K562 (cell line): ENCODE measurements around the gene BCL2L12. TPM values are rescaled to one million over a fixed set of nuclear protein-coding genes. Genes with fewer than 3 reads are reported as not detected.

Experiments
- CCNT2 ChIP-seq: IDR thresholded peaks from 2 replicates; pipeline ENCODE4 v1.6.1; 2011; ENCODE audit warnings: borderline replicate concordance, low read depth, mild to moderate bottlenecking, moderate library complexity, mixed read lengths, low read length; ENCODE audit not compliant: insufficient read length; ENCODE audit errors: extremely low read depth
- CREB1 ChIP-seq, 2 experiments: sonication (generic) in 1 of 2; formaldehyde crosslinking in 1 of 2; IDR thresholded peaks; 2 replicates each; pipeline versions ENCODE4 v1.6.1 to v1.8.0; 2012 to 2022; ENCODE audit warnings: inconsistent platforms in 1 of 2, mild to moderate bottlenecking in 1 of 2, missing genetic modification reagents in 1 of 2, moderate library complexity in 1 of 2
- FOXA1 ChIP-seq: fragments of 450-650 bp; IDR thresholded peaks from 2 replicates; pipeline ENCODE4 v1.6.1; 2016; ENCODE audit warnings: mild to moderate bottlenecking, borderline replicate concordance
- KHSRP ChIP-seq: fragments of 450-650 bp; IDR thresholded peaks from 2 replicates; pipeline ENCODE4 v1.6.1; 2017
- MCM7 ChIP-seq, 2 experiments: fragments of 450-650 bp; IDR thresholded peaks; 2 replicates each; pipeline ENCODE4 v1.6.1; 2016 to 2018
- PURB ChIP-seq: sonication (generic); formaldehyde crosslinking; IDR thresholded peaks from 2 replicates; pipeline ENCODE4 v1.9.0; 2021; ENCODE audit warnings: low read depth, mild to moderate bottlenecking, missing genetic modification reagents
- RNF219 ChIP-seq: fragments of 250-450 bp; sonication (Bioruptor Pico); IDR thresholded peaks from 2 replicates; pipeline ENCODE4 v1.5.0; 2022; ENCODE audit warnings: mild to moderate bottlenecking
- SAP30 ChIP-seq: fragments of 200-600 bp; sonication (generic); IDR thresholded peaks from 2 replicates; pipeline ENCODE4 v1.6.1; 2012; ENCODE audit warnings: borderline replicate concordance, low read depth, mild to moderate bottlenecking, moderate library complexity, low read length, control low read depth, inconsistent platforms; ENCODE audit not compliant: insufficient read depth, poor library complexity, severe bottlenecking
- SFPQ ChIP-seq: fragments of 200-400 bp; formaldehyde crosslinking; IDR thresholded peaks from 2 replicates; pipeline ENCODE4 v1.6.1; 2017; ENCODE audit warnings: mild to moderate bottlenecking, low read depth, low read length, moderate library complexity
- SREBF2 ChIP-seq: sonication (generic); formaldehyde crosslinking; IDR thresholded peaks from 2 replicates; pipeline ENCODE4 v1.4.0; 2020; ENCODE audit warnings: mild to moderate bottlenecking, missing genetic modification reagents
- SUPT5H ChIP-seq: fragments of 450-650 bp; IDR thresholded peaks from 2 replicates; pipeline ENCODE4 v1.6.1; 2016
- ZBTB11 ChIP-seq, 3 experiments: fragments of 200-800 bp in 1 of 3; fragments of 250-450 bp in 1 of 3; fragments of 450-650 bp in 1 of 3; sonication (Bioruptor Pico) in 1 of 3; sonication (Bioruptor generic) in 1 of 3; formaldehyde crosslinking in 1 of 3; IDR thresholded peaks; 2 replicates each; pipeline versions ENCODE4 v1.6.1 to v1.8.0; 2016 to 2022; ENCODE audit warnings: mild to moderate bottlenecking in 2 of 3, missing genetic modification characterization in 2 of 3, missing compliant biosample characterization in 1 of 3, moderate library complexity in 1 of 3
- ZBTB8A ChIP-seq: fragments of 450-650 bp; IDR thresholded peaks from 2 replicates; pipeline ENCODE4 v1.6.1; 2018; ENCODE audit warnings: mild to moderate bottlenecking, moderate library complexity; ENCODE audit not compliant: partially characterized antibody
- ZNF224 ChIP-seq: sonication (generic); formaldehyde crosslinking; IDR thresholded peaks from 2 replicates; pipeline ENCODE4 v1.8.0; 2022; ENCODE audit warnings: mild to moderate bottlenecking, missing genetic modification reagents
- ZNF77 ChIP-seq: fragments of 250-450 bp; sonication (Bioruptor Pico); IDR thresholded peaks from 2 replicates; pipeline ENCODE4 v1.5.0; 2020
- ZNF79 ChIP-seq: fragments of 250-450 bp; sonication (Bioruptor Pico); IDR thresholded peaks from 2 replicates; pipeline ENCODE4 v1.4.0; 2020; ENCODE audit warnings: low read depth, mild to moderate bottlenecking, moderate library complexity
- polyA plus RNA-seq, 8 experiments: library from polyadenylated mRNA; depleted of rRNA in 4 of 8; stranded (reverse) in 5 of 8; unstranded in 3 of 8; fragments of >200 nt; fragmentation: Nextera tagmentation in 2 of 8; fragmentation: Illumina TruSeq in 1 of 8; extraction: Ambion mirVana in 2 of 8; extraction: Trizol in 1 of 8; gene quantifications; 2 replicates each; pipeline versions ENCODE4 v1.2.1 to v1.2.3, GENCODE V29; 2011 to 2014; ENCODE audit warnings: inconsistent platforms in 1 of 8, missing spikeins in 1 of 8
- total RNA-seq, 7 experiments: library from RNA; depleted of rRNA in 6 of 7; stranded (reverse); fragments of >200 nt in 6 of 7; fragmentation: Illumina TruSeq in 2 of 7; extraction: Trizol in 2 of 7; gene quantifications; 2 replicates each; pipeline versions ENCODE4 v1.2.1 to v1.2.3, GENCODE V29; 2011 to 2021; ENCODE audit warnings: low replicate concordance in 1 of 7

Gene BCL2L12
- total and polyA plus RNA-seq, 9 of the 15 experiments (the other 6 are each of a cell fraction or from before 2014, with no cell fraction given), result 7.4 to 263 (median 81.2) TPM

- TF ChIP-seq ZBTB11 (CRISPR knock-in tag; IDR thresholded peaks at IDR 0.05) (peak in 1 of 3 experiments; percentile 91; a peak in 3 of 6 replicates), ZNF77 (no peak), FOXA1 (no peak), CREB1 (IDR thresholded peaks at IDR 0.05) (peak; percentile 96), CREB1 (CRISPR knock-in tag; IDR thresholded peaks at IDR 0.05) (peak; percentile 97), PURB (no peak), RNF219 (CRISPR knock-in tag) (no peak), KHSRP (no peak), SUPT5H (peak; percentile 85), ZNF79 (CRISPR knock-in tag) (no peak), SFPQ (no peak), SAP30 (no peak), SREBF2 (CRISPR knock-in tag) (no peak), CCNT2 (peak; percentile 90), ZNF224 (CRISPR knock-in tag) (no peak), ZBTB8A (no peak), MCM7 (IDR thresholded peaks at IDR 0.05) (no peak)
These were observed 23.8 kb upstream of the BCL2L12 start, which contains the start of gene SCAF1 (continued) for GRCh38 chr19:49641688-49642491.
